ENCODE measurements around the gene CDT1.
A peak's percentile ranks its signal among the peaks of the same experiment; 100 is the strongest.

The CDT1 gene

GRCh38 chr16:88803264-88803987 is at the start of gene CDT1:
Gene CDT1 (plus strand): TSS chr16:88803789. CDS start chr16:88803832, 43 bp downstream.
- DNase-seq: peak; percentile 100

- no peak for DNase-seq
Observed at GRCh38 chr16:88754109-88754911, 49.3 kb upstream of the CDT1 start.

- DNase-seq: peak; percentile 96
Observed at GRCh38 chr16:88754912-88755744, 48.5 kb upstream of the CDT1 start.

GRCh38 chr16:88755745-88756443 is 47.7 kb upstream of the CDT1 start:
- DNase-seq: peak; percentile 73

GRCh38 chr16:88758227-88758943 is 45.2 kb upstream of the CDT1 start:
- peak; percentile 80 for DNase-seq

GRCh38 chr16:88758944-88759244 is 44.7 kb upstream of the CDT1 start:
- DNase-seq: no peak

- DNase-seq: no peak
Observed at GRCh38 chr16:88759245-88759975, 44.2 kb upstream of the CDT1 start.

- DNase-seq: no peak
Observed at GRCh38 chr16:88759976-88760350, 43.6 kb upstream of the CDT1 start.

- no peak for DNase-seq
Observed at GRCh38 chr16:88760424-88761142, 43.0 kb upstream of the CDT1 start.

- DNase-seq: no peak
Observed at GRCh38 chr16:88761143-88761534, 42.5 kb upstream of the CDT1 start.

- DNase-seq: peak; percentile 64
Observed at GRCh38 chr16:88761830-88762229, 41.8 kb upstream of the CDT1 start.

- DNase-seq: no peak
Observed at GRCh38 chr16:88762258-88762870, 41.2 kb upstream of the CDT1 start.

GRCh38 chr16:88762941-88763340 is 40.6 kb upstream of the CDT1 start:
- DNase-seq: peak; percentile 64

GRCh38 chr16:88763502-88764053 is 40.0 kb upstream of the CDT1 start:
- DNase-seq: no peak

GRCh38 chr16:88764080-88764479 is 39.5 kb upstream of the CDT1 start:
- DNase-seq: no peak

- DNase-seq: peak; percentile 76
Observed at GRCh38 chr16:88764913-88765349, 38.7 kb upstream of the CDT1 start.

GRCh38 chr16:88766975-88767374 is 36.6 kb upstream of the CDT1 start:
- DNase-seq: no peak

- DNase-seq: no peak
Observed at GRCh38 chr16:88767546-88768070, 36.0 kb upstream of the CDT1 start.

- DNase-seq: no peak
Observed at GRCh38 chr16:88768071-88768783, 35.4 kb upstream of the CDT1 start.
